K562 (cell line): ENCODE data around the gene SCFD2.

ENCODE experiments used
- KDM4B ChIP-seq, 2 experiments: fragments of 450-650 bp in 1 of 2; sonication (generic) in 1 of 2; IDR thresholded peaks; 2 replicates each; pipeline ENCODE4 v1.6.1; 2016 to 2017; ENCODE audit warnings: borderline replicate concordance in 2 of 2, antibody characterized with exemption in 1 of 2, low read depth in 1 of 2, mild to moderate bottlenecking in 1 of 2
- NCOR1 ChIP-seq: fragments of 450-650 bp; IDR thresholded peaks from 2 replicates; pipeline ENCODE4 v1.6.1; 2016; ENCODE audit warnings: mild to moderate bottlenecking, moderate library complexity
- SMARCA4 ChIP-seq: fragments of 450-650 bp; IDR thresholded peaks from 2 replicates; pipeline ENCODE4 v1.6.1; 2016
- ZC3H4 ChIP-seq: sonication (generic); formaldehyde crosslinking; IDR thresholded peaks from 2 replicates; pipeline ENCODE4 v1.9.0; 2021; ENCODE audit warnings: missing genetic modification reagents, borderline replicate concordance
- ZNF174 ChIP-seq: fragments of 250-450 bp; sonication (Bioruptor Pico); IDR thresholded peaks from 2 replicates; pipeline ENCODE4 v1.4.0; 2020; ENCODE audit warnings: mild to moderate bottlenecking
- TF ChIP-seq, protein P1 (sequence below), 3 experiments: IDR thresholded peaks in 2 of 3; conservative IDR thresholded peaks in 1 of 3; 2 replicates each; pipeline ENCODE4 v1.5.1; 2011 to 2012; ENCODE audit warnings: low read length in 3 of 3, mild to moderate bottlenecking in 3 of 3, control low read depth in 2 of 3, improper control_type of control experiment in 1 of 3, inconsistent platforms in 1 of 3, low read depth in 1 of 3, mixed read lengths in 1 of 3, moderate library complexity in 1 of 3; ENCODE audit not compliant: insufficient read depth in 2 of 3

DNA sequence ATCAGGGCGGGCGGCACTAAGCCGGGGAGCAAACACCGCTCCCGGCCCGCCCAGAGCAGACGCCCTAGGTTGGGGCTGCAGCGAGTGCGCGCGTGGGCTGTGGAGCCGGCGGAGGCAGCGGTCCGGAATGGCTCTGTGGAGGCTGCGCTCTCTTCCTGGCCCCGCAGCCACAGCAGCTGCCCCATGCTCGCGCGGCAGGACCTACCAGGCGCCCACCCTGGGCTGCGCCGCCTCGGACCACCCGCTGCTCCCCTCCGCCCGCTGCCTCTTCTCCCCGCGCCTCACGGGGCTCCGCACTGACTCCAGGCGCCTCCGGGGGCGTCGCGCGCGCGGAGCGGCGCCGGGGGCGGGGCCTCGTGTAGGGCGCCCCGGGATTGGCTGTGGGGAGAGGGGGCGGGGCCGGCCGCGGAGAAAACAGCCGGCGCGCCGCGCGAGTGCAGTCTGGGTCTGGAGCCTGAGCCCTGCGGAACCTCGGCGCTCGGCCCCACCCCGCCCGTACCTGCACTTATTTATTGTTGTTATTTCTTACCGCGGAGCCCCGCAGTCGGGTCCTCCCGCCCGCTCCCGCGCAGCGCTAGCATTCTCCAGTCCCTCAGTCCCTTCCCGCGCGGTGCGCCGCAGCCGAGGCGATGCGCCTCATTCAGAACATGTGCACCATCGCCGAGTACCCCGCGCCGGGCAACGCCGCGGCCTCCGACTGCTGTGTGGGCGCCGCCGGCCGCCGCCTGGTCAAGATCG, 503.8 kb downstream of the SCFD2 start, which contains the start of gene RASL11B:
- no peak for TF ChIP-seq ZC3H4 (CRISPR knock-in tag)
- no peak for TF ChIP-seq KDM4B (IDR thresholded peaks at IDR 0.05; ENCODE audit: borderline replicate concordance in 2 of 2, low read depth in 1 of 2)
- TF ChIP-seq, protein P1, sequence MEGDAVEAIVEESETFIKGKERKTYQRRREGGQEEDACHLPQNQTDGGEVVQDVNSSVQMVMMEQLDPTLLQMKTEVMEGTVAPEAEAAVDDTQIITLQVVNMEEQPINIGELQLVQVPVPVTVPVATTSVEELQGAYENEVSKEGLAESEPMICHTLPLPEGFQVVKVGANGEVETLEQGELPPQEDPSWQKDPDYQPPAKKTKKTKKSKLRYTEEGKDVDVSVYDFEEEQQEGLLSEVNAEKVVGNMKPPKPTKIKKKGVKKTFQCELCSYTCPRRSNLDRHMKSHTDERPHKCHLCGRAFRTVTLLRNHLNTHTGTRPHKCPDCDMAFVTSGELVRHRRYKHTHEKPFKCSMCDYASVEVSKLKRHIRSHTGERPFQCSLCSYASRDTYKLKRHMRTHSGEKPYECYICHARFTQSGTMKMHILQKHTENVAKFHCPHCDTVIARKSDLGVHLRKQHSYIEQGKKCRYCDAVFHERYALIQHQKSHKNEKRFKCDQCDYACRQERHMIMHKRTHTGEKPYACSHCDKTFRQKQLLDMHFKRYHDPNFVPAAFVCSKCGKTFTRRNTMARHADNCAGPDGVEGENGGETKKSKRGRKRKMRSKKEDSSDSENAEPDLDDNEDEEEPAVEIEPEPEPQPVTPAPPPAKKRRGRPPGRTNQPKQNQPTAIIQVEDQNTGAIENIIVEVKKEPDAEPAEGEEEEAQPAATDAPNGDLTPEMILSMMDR (IDR thresholded peaks at IDR 0.05 in 2 of 3, conservative IDR thresholded peaks at IDR 0.05 in 1 of 3; ENCODE audit: insufficient read depth in 2 of 3, low read depth in 1 of 3, low read length in 3 of 3): no peak
- no peak for TF ChIP-seq NCOR1
- TF ChIP-seq ZNF174 (CRISPR knock-in tag): no peak
- no peak for TF ChIP-seq SMARCA4
